Esophagus mucosa (tissue), 1 donor: Measurements from ENCODE around the gene CLTB. TPM values are rescaled to one million over a fixed set of nuclear protein-coding genes. Genes with fewer than 3 reads are reported as not detected.
"Not testable (repeated sequence)": the region's sequence is repeated elsewhere in the genome, so short reads cannot be mapped to it uniquely, and the experiment has no call there.

Experiments used
- ATAC-seq: fragments of 200-7000 bp; cut with Tn5 transposase; one replicate; pipeline ENCODE4 v1.9.1; 2020
- total RNA-seq: library from RNA; stranded (reverse); gene quantifications from one replicate; pipeline ENCODE4 v1.2.4, GENCODE V29; 2023
- donor health status: DM: yes; HTN: yes; CAD: no.

Gene CLTB
- total RNA-seq, 1 donor from 2014 or later = 266 TPM

DNA sequence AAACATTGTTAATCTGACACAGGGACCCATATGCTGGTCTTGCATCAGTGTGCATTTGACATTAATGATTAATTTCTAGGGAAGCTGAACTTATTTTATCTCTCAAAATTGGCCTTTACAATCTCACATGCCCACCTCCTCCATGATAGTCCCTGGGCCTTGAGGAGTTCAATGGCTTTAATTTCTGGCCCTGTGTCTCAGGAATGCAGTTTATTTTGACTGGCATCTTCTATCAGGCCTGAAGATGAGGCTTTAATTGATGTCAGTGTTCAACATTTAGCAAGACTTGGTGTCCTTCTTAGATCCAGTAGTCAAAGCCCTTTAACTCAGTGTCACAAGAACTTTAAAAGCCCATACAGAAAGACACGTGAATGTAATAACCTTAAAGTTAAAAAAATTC is 10.5 kb upstream of the CLTB start:
- no peak for ATAC-seq

DNA sequence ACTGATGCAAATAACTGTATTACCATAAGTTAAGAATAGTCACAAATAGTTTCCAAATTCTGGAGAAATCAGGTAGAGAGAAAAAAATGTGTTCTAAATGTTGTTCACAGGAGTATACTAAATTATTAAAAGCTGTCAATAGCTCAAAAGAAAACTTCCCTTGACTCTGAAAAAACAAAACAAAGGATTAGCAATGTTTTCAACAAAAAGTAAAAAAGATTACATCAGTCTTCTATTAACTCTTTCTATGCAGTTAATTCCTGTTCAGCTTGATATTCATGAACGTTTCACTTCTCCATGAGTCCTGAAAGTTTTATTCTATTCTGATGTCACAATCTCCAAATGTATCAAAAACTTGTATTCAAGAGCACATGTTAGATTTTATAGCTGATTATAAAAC is 9.5 kb upstream of the CLTB start:
- no peak for ATAC-seq

DNA sequence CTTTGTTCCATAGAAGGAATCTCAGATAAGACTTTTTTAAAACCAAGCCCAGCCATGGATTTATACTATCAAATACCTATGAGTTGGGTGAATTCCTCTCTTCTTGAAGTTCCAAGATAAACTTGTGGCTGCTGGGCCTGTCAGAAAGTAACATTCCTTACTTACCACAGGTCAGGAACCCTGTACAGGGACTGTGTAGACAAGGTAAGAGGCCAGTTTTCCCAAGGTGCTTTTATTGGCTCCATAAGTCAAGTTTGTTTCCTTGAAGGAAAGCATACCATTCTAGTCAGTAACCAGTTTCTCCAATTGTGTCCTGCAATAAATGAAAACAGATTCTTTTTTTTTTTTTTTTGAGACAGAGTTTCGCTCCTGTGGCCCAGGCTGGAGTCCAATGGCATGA is 8.8 kb upstream of the CLTB start:
- ATAC-seq = no peak

DNA sequence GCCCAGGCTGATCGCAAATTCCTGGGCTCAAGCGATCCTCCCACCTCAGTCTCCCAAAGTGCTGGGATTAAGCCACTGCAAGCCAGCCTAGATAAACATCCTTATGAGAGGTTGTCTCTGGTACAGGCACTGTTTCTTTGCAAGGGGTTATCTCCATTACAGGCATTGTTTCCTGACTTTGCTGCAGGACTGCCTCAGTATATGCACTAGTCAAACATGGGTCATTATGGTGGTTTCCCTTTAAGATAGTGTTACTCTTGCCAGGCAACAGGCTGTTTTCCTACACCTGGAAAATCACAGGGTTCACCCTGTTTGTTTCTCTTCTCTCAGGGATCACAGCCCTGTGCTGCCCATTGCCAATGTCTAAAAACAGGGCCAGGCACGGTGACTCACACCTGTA is 7.8 kb upstream of the CLTB start:
- ATAC-seq = peak; percentile 39

DNA sequence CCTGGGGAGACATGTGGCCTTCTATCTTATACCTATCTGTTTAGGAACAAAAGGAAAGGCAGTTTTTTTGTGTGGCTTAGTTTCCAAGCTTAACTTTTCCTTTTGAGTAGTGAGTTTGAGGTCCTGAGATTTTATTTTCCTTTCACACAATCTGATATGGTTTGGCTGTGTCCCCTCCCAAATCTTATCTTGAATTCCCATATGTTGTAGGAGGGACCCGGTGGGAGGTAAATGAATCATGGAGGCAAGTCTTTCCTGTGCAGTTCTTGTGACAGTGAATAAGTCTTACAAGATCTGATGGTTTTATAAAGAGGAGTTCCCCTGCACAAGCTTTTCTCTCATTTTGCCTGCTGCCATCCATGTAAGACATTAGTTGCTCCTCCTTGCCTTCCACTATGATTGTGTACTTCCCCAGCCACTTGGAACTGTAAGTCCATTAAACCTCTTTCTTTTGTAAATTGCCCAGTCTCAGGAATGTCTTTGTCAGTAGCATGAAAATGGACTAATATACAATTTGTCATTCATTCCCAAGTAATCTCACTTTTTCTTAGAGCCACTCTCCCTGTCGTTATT is 4.7 kb upstream of the CLTB start:
- ATAC-seq = no peak

DNA sequence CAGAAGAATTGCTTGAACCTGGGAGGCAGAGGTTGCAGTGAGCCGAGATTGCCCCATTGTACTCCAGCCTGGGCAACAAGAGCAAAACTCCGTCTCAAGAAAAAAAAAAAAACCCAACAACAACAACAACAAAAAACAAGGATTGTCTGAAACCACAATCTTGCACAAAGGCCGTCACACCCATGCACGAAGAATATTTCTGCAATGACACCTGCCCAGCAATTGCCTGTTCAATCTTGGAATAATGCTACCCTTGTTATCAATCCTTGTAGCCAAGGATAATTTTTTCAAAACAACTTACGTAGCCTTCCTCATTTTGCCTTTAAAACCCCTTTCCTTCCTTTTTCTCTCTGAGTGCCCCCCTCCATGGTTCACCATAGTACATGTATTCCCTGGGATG is 3.7 kb upstream of the CLTB start:
- ATAC-seq = no peak

DNA sequence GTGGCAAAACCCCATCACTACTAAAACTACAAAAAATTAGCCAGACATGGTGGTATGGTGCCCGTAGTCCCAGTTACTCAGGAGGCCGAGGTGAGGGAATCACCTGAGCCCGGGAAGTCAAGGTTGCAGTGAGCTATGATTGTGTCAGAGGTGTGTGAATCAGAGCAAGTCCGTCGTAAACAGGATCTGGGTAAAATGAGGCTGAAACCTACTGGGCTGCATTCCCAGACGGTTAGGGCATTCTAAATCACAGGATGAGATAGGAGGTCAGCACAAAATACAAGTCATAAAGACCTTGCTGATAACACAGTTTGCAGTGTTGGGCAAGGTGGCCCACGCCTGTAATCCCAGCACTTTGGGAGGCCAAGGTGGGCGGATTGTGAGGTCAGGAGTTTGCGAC is 1.9 kb upstream of the CLTB start:
- ATAC-seq = peak; percentile 30

DNA sequence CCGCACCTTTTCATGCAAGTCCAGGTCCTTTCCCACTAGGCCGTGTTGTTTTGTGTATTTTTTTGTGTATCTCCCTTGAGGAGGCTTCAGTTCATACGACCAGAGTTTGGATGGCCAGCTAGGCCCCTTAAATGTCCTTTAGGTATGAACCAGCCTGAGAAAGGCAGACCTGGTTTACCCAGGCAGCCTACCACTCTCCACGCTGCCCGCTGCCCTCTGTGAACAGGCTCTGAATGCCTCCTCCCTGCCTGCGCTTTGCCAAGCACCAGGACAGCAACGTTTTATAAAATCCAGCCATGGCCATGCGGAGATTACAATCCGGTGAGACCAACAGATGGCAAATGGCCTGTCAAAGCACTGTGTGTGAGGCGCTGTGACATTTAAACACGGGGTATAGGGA is 626 bp upstream of the CLTB start:
- no peak for ATAC-seq

DNA sequence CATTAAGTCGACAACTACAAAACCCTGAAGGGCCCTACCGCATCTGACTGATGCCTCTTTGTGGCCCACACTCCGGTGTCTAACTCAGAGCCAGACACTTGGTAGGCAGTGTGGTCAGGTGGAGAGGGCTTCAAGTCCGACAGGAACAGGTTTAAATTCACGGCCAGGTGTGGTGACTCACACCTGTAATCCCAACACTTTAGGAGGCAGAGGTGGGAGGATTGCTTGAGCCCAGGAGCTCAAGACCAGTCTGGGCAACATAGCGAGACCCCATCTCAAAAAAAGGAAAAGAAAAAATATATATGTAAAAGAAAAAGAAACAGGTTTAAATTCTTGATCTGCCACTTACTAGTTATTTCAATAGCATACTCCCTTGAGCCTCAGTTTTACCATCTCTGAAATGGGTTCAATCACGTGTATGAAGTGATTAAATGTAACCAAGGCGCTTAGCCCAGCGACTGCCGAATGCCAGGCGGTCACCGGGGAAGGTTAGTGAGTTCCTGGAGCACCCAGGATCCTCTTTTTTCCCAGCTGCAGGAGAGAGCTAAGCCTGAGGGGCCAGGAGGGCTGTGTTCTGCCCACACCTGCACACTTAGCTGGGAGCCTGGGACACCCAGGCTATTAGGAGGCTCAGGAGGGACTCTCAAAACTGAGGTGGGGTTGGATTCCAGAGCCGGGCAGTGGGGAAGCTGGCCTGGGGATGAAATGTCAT is 943 bp downstream of the CLTB start:
- no peak for ATAC-seq

DNA sequence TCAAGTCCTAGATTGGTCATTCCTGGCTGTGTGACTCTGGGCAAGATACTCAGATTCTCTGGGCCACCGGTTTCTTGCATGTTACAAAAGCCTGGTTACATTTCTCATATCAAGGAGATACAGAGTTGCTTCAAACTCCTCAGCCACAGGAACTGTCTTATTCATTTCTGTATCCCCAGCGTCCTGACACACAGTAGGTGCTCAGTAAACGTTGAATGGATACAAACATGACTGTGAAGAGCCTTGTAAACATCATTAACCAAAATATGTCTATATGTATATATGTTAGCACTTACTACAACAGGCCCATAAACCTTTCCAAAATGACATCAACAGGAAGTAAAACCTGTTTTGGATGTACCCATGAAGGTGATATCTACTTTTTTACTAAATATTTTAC is 1.6 kb downstream of the CLTB start:
- ATAC-seq = no peak

DNA sequence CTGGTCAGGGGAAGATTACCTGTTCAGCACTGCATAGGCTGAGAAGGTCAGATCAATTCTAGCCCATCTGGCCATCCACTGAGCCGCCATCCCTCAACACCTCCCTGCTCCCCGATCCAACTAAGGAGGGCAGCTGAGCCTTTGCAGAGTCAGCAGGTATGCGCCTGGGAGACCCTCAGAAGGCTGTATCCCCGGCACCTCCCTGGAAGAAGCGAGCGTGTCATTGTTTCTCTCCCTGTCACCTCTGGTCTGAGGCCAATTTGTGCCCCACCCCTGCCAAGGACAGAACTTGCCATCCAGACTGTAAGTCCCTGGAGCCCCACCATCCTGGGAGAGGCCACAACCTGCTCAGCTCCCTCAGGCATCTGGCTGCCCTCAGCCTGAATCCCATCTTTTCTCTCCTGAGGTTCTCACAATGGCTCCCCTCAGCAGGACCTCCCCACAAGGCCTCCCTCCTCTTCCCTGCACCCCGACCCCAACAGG is 2.6 kb downstream of the CLTB start:
- no peak for ATAC-seq

DNA sequence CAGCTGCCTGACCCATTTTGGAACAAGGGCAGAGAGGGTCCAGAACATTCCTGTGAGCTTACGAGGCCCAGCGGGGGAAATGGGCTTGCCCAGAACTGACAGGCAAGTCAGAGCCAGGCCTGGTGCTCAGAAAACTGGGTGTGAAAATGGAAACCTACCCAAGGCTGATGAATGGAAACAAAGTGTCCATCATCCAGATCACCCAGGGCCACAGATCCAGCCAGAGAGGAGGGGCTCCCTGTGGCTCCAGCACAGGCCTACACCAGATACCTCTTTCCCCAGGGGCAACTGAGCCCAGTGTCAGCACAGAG is 3.1 kb downstream of the CLTB start:
- ATAC-seq = peak; percentile 11

DNA sequence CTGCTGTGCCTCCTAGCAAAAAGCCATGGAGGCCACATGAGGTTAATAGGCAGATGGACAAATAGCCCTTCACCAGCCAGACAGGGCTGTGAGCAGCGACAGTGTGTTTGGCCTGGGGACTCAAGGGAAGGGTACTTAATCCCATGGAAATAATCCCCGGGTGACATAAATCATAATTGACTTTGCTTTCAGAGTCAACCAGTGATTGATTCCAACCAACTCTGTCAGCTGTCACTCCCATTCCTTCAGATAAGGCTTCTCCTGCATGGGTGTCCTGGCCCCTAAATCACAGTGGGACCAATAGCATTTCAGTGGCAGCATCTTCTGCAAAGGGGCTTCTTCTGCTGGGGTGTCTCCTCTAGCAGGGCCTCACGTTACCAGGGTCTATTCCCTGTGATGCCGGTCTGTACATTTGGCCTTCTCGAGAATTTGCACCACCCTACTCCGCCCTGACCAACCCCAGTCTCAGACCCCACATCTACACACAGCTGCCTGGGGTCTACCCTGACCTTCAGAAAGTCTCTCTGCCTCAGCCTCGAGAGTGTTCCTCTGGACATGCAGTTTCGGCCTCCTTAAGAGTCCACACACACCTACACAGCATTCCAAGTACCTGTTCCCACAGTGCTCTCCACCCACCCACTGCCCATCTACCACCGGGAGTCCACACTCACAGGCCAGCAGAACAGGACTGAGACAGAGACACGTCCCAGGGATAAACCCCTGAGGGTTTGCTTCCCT is 3.7 kb downstream of the CLTB start:
- ATAC-seq = no peak

DNA sequence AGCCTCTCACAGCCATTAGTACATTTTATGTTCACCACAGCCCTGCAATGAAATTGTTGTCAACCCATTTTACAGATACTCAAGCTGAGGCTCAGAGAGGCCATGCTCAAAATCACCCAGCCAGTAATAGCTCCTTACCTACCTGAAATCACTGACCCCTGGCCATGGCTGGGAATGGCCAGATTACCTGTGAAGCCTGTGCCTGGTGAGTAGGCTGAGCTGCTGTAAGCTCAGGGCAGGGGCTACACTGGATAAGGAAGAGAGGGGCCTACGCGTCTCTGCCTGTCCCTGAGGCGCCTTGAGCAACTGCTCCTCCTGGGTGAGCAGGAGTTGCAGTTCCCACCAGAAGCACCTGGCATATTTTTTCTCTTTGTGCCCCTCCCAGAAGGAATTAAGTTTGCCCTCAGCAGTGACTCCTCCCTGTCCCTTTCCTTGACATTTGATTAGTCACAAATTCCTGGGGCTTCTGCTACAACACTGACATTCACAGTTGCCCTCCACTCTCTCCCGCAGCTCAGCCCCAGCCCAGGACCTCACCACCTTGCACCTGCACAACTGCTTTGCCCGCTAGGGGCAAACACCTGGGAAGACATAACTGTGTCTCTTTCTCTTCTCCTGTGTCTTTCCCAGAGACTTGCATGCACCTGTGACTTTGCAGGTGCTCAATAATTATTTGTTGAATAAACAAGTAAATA is 5.7 kb downstream of the CLTB start:
- ATAC-seq = peak; percentile 61

DNA sequence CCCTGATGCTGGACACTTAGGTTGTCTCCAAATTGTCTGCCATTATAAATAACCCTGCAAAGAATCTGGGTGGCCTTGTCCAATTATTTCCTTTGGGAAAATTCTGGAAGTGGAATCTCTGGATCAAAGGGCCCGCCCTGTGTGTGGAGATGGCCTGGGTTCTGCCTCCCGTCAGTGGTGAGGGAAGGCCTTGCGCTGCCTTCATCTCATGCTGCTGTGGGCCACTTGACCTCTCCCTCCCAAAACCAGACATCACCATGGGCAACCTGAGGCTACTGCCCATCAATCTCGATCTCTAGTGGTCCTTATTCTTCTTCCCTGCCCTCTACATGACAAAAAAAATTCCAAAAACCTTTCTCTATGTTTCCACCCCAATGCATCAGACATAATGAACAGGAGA is 6.6 kb downstream of the CLTB start:
- no peak for ATAC-seq

DNA sequence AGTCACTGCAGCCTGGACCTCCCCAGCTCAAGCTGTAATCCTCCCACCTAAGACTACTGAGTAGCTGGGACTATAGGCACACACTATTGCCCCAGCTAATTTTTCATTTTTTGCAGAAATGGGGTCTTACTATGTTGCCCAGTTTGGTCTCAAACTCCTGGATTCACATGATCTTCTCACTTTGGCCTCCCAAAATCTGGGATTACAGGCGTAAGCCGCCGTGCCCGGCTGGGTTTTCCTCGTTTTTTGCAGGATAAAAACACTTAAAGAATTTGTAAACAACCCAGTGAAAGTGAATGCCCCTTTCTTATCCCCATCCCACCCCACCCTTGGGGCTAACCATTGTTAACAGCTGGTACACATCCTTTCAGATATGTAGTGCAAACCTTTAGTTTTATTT is 7.7 kb downstream of the CLTB start:
- no peak for ATAC-seq

DNA sequence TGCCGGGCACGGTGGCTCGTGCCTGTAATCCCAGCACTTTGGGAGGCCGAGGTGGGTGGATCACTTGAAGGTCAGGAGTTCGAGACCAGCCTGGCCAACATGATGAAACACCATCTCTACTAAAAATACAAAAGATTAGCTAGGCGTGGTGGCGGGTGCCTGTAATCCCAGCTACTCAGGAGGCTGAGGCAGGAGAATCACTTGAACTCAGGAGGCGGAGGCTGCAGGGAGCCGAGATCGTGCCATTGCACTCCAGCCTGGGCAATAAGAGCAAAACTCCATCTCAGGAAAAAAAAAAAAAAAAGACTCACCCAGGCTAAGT is 8.1 kb downstream of the CLTB start:
- ATAC-seq = not testable (repeated sequence)

DNA sequence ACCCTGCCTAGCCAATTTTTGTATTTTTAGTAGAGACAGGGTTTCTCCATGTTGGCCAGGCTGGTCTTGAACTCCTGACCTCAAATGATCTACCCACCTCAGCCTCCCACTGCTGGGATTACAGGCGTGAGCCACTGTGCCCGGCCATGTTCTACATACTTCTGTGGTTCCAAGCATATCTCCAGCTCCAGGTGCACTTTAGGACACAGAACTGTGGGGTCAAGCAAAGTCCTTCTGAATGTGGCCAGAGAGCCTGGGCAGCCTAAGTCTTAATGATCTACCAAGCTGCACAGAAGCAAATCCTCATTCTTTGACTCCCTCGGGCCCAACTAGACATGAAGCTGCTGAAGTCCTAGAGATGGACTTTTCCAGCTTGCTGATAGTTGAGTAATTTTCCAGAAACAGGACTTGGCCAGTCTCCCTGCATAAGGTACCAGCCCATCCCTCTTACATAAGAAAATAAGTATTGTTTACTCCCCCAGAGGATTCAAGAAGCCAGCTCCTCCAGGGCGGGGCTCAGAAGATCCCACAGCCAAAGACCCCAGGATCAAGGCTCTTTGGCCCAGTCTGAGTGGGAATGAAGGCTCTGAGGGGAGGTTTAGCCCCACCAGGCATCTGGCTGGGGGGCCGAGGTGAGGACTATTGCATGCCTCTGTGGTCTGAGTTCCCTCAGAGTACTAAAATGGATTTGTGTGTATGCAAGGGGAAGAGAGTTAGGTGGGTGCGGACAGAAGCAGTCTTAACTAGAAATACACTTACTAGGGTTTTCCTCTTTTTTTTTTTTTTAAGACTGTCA is 8.7 kb downstream of the CLTB start:
- no peak for ATAC-seq

DNA sequence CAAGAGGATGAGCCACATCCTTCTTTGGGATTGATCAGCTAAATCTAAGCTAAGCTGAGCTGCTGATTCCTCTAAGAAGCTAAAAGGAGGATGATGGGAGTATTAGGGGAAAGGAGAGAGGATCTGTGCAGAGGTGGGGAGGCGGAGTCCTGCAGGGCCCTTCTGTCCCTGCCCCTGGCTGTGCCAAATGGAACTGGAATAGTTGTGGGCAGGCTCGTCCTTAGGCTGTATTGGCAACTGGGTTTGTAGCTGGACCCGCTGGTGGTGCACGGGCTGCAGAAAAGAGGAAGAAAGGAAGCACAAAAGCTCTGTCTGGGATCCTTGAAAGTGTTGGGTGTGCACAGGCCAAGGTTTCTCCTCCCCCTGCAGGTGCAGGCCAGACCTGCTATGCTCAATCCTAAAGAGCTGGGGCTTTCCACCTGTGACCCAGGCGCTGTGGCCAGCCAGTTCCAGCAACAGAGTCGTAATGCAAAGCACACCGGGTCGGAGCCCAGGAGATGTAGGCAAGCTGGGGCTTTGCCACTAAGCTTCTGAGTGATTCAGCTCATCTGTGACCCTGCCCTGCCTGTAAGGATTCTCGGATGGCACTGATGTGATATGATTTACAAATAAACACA is 9.8 kb downstream of the CLTB start:
- peak; percentile 50 for ATAC-seq

DNA sequence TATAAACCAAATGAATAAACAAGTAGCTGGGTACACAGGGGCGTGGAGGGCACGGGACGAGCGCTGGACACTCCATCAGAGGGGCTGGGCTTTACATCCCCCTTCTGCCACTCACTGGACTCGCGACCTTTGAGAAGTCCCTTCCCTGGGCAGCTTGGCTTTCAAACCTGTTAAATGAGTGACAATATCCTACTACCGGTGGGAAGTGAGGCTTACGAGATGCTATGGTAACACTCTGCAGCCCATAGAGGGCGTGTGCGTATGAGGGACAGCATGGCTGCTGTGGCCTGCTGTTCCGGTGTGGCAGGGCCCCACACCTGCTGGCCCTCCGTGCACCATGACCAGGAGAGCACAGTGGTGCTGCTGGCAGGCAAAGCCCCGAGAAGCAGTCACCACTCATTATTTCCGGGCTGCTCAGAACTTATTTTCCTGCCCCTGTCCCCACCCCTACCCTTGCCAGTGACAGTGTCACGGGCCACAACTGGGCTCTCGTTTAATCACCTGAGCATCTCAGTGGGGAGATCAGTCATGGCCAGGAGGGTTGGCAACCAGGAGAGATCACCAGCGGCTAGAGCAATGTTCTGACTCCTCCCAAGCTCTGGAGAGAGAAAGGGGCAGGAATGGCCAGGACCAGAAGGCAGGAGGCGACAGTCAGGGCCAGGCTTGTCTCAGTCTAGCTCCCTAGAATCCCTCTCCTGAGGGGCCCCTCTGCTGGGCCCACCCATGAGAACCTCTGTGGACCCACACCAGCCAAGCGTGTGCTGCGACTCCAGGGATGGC is 10.5 kb downstream of the CLTB start:
- ATAC-seq = no peak
